HG02970 (cell line): ENCODE measurements around the gene DGUOK.
"Not testable (repeated sequence)": the region's sequence is repeated elsewhere in the genome, so short reads cannot be mapped to it uniquely, and the experiment has no call there.

ENCODE experiments used
- ATAC-seq: cut with Tn5 transposase; IDR thresholded peaks from one replicate; pipeline ENCODE4 v1.9.1; 2021; ENCODE audit warnings: mild to moderate bottlenecking, moderate library complexity, moderate number of reproducible peaks; ENCODE audit not compliant: unreplicated experiment, low FRiP score

Gene DGUOK

GRCh38 chr2:73926493-73927327 lies at the start of gene DGUOK:
Gene DGUOK, plus strand, starts transcription at chr2:73926880. Its CDS starts 31 bp downstream, at chr2:73926911.
- ATAC-seq = peak; percentile 98

DNA sequence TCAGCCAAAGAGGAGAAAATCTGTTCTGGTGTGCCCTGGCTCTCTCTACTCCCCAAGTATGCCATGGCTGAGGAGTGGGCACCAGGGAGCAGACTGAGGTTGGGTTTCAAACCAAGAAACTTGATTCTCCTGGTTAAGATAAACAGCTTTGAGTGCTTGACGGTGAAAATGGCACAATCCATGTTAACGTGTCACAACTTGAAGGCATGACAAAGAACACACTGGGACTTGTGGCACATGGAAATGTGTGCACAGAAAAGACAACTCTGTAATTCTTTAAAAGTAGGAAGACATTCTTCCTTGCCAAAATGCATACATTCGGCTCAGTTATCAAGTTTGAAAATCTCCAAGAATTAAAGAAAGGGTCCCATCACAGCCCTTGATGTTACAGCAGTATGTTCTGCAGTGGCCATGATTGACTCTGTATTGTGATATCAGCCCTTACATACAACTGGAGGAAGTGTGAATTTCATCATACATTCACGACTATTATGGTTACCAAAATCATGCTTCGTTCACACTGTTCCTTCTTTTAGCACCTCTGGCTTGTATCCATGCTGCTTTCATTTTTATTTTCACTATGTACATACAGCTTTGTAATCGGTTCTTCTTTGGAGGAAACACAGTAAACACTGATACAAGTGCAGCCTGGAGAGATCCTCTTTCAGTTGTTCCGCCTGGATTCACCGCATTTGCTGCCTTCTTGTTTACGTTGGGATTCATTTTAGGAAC lies 49.4 kb upstream of the DGUOK start:
- no peak for ATAC-seq

- ATAC-seq = not testable (repeated sequence)
These were observed 48.7 kb upstream of the DGUOK start for GRCh38 chr2:73877984-73878383.

- ATAC-seq = no peak
These were observed 41.3 kb upstream of the DGUOK start for GRCh38 chr2:73885406-73885805.

DNA sequence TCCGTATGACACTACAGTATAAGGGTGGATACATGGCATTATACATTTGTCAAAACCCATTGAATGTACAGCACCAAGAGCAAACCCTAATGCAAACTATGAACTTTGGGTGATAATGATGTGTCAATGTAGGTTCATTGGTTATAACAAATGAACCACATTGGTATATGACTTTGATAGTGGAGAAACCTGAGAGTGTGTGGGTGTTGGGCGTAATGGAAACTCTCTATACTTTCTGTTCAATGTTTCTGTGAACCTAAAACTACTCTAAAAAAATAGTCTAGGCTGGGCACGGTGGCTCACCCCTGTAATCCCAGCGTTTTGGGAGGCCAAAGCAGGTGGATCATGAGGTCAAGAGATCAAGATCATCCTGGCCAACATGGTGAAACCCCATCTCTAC lies 40.3 kb upstream of the DGUOK start:
- ATAC-seq = no peak

DNA sequence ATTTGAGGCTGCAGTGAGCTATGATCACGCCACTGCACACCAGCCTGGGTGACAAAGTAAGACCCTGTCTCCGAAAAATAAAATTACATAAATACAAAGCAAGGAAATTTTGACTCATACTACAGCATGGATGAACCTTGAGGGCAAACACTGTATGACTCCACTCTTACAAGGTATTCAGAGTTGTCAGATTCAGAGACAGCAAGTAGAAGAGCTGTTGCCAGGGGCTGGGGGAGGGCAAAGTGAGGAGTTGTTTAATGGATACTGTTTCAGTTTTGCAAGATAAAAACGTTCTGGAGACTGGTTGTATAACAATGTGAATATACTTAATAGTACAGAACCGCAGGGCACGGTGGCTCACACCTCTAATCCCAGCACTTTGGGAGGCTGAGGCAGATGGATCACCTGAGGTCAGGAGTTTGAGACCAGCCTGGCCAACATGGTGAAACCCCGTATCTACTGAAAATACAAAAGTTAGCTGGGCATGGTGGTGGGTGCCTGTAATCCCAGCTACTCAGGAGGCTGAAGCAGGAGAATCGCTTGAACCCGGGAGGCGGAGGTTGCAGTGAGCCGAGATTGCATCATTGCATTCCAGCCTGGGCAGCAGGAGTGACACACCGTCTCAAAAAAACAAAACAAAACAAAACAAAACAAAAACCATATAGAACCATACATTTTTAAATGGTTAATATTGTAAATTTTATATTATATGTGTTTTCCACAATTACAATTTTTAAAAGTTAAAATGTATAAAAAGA lies 38.9 kb upstream of the DGUOK start:
- ATAC-seq = not testable (repeated sequence)

DNA sequence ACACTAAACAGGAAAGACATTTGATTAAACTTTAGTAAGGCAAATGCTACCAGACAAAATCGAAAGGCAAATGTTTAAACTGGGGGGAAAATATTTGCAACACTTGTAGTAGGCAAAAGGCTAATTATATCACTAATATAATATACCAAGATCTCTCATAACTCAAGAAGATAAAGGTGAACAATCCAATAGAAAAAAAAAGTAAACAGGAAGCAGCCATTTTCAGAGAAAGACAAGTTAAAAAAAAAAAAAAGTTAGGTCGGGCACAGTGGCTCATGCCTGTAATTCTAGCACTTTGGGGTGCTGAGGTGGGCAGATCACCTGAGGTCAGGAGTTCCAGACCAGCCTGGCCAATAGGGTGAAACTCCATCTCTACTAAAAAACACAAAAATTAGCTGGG lies 38.3 kb upstream of the DGUOK start:
- no peak for ATAC-seq

GRCh38 chr2:73889206-73889605 lies 37.5 kb upstream of the DGUOK start:
- ATAC-seq = no peak

GRCh38 chr2:73890301-73891092 lies 36.2 kb upstream of the DGUOK start:
- no peak for ATAC-seq

DNA sequence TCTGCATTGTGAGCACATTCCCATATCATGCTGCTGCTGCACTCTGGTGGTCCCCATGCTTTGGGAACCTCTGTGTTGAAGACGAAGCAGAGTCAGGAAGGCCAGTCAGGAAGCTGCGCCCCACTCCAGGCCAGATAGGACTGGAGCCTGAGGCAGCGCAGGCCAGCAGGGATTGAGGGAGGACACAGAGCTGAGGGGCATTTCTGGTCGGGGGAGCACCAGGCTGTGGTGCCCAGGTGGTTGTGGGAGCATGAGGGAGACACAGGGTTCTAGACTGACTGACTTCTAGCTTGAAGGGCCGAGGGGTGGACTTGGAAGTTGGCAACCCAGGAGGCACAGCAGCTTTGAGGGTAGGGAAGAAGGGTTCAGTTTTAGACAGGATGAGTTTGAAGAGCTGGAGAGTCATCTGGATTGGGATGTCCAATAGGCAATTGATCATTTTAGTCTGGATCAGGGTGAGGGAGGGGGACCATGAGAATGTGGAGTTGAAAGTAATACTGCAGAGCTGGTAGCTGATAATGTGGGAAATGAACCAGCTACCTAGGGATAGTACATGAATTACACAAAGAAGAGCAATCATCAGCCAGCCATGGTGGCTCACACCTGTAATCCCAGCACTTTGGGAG lies 35.3 kb upstream of the DGUOK start:
- no peak for ATAC-seq

- ATAC-seq = no peak
These were observed 33.9 kb upstream of the DGUOK start, which contains the start of gene ACTG2 for GRCh38 chr2:73892631-73893329. Gene ACTG2, plus strand, starts transcription at chr2:73893008. Its CDS starts 8,304 bp downstream, at chr2:73901312.

DNA sequence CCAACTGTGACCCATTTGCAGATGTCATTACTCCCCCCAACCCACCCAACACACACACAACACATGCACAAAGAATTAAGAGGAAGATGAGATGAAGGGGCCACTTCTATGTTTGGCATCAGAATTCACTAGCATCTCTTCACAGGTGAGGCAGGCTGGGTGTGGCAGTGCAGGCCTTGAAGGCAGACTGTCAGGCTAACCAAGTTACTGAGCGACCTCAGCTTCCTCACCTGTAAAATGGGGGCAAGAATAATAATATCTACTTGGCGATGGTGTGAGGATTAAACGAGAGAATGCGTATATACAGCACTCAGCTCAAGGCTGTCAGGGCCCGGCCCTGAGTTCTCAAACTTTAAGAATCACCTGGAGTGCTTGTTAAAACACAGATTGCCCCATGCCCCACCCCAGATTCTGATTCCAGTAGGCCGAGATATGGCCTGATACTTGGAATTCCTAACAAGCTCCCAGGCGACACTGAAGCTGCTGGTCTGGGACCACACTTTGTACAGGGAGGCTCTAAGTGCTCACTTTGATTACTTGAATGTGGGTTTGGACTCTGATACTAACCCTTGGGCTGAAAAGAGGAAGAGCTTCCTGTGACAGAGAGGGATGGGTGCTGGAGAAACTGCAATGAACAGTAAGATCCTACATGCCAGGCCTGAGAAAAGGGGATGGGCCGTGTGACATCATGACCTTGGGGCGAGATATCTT lies 32.8 kb upstream of the DGUOK start:
- no peak for ATAC-seq

DNA sequence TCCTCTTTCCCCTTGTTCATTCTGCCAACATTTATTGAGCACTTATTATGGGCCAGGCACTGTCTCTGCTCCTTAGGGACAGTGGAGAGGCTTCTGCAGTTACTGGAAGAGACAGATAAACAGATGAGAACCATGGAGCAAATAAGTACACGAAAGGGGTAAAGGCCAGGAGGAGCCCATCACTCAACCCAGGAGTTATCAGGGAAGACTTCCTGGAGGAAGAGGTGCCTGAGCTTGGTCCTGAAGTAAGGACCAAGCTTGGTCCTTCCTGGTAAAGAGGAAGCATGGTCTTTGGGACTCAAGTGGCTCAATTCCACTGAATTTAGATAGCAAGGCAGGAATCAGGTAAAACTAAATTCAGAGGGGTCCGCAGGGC lies 32.2 kb upstream of the DGUOK start:
- no peak for ATAC-seq

DNA sequence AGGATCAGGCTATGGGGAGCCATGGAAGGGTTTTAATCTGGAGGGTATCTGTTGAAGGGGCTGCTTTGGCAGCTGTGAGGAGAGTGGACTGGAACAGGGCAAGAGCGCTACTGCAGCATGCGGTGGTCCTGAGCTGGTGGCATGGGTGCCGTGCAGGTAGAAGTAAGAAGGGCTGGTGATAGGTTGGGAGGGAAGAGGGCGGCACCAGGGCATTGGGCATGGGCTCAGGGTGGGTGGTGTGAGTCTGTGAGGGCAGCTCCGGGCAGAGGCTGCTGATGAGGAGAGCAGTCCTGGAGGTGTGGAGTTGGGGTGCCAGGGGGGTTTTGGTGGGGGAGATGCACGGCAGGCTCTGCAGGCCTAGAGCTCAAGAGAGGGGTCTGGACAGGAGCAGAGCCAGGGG lies 31.8 kb upstream of the DGUOK start:
- no peak for ATAC-seq

DNA sequence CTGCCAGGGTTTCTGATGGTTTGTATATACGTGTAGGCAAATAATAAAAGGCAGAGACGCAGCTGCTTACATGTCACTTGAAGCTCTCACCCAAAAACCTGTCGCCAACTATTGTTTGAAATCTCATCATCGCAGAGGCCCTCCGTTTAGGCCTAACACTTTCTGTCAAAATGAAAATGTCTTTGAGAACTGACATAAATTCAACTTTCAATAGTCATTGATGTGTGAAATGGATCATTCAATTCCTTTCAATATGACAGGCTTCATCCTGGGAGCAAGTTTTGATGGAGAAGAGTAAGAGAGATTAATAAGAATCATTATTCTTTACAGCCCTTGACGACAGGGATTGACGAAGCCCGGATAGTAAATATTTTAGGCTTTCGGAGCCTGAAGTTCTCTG lies 31.2 kb upstream of the DGUOK start:
- ATAC-seq = no peak

DNA sequence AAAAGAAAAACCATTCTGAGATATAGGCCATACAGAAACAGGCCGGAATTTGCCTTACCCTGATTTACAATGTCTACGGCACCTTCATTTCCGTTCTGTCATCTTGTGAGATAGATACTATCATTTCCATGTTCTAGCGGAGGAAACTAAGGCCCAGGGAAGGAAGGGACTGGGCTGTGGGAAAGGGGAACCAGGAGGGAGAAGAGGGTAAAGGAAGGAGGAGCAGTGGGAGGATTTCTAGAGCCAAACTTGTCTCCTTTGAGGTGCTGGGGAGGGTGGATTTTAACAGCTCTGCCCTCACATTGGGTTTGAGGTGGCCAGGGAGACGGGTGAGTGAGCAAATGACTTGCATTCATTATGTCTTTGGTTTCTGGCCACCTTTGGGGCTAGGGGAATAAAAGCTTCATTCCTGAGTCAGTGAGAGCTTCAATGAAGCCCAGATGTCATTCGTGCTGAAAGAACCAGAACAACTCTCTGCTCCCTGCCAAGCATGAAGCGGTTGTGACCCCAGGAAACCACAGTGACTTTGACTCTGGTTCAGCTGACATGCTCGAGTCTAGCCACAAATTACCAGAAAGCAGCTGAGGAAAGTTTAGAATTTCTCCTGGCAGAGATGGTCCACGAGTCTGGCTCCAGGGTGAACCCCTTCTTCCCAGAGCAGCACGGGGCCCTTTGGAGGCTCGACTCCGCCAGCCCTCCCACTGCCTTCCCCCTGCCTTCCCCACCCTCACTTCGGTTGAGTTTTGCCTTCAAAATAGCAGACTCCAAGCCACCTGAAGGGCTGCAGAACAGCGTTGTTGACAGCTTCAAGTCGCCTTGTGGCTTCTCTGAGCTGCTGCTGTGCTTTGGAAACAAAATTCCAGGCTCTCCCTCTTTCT lies 30.1 kb upstream of the DGUOK start:
- no peak for ATAC-seq

DNA sequence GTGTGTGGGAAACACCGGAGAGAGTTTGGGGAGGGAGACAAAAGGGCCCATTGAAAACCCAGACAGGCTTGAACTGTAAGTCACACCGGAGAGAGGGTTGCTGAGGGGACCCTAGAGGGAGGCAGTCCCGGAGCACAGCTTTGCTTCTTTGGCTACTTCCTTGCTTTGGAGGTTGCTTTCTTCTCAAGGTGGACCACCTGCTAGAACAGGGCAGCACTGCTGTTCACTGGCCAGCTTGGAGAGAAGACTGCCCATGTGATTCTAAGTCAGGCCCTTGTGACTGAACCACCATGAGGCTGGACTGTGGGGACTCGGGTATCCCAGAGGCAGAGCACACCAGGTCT lies 29.5 kb upstream of the DGUOK start:
- ATAC-seq = no peak

GRCh38 chr2:73897934-73898333 lies 28.7 kb upstream of the DGUOK start:
- ATAC-seq = no peak
